ENCODE results near the gene CKM. TPM values are rescaled to one million over a fixed set of nuclear protein-coding genes. Genes with fewer than 3 reads are reported as not detected.
"Not testable (repeated sequence)": the region's sequence is repeated elsewhere in the genome, so short reads cannot be mapped to it uniquely, and the experiment has no call there.

The CKM gene
- total RNA-seq, 2 donors from 2014 or later: 0.50 TPM; not detected in 1

GRCh38 chr19:45269939-45270338 is 52.7 kb downstream of the CKM start:
- intact Hi-C loops (cut with DNase I, micrococcal nuclease); ATAC-seq; DNase-seq: not testable (repeated sequence)

GRCh38 chr19:45267296-45267695 is 55.4 kb downstream of the CKM start:
- no peak for ATAC-seq
- intact Hi-C loops (cut with DNase I, micrococcal nuclease): no loop called here

GRCh38 chr19:45265375-45265774 is 57.3 kb downstream of the CKM start:
- DNase-seq (no peak), ATAC-seq (no peak)
- intact Hi-C loops (cut with DNase I, micrococcal nuclease): no loop called here

More at GRCh38 chr19:45267296-45267695, 55.4 kb downstream of the CKM start:
- no peak for DNase-seq

- DNase-seq (no peak), ATAC-seq (no peak)
- intact Hi-C loops (cut with DNase I, micrococcal nuclease): no loop called here
These were observed 57.8 kb downstream of the CKM start for GRCh38 chr19:45264781-45265317.

GRCh38 chr19:45263013-45263412 is 59.7 kb downstream of the CKM start:
- no peak for DNase-seq
- intact Hi-C loops (cut with DNase I, micrococcal nuclease): no loop called here
- no peak for ATAC-seq

GRCh38 chr19:45262570-45262969 is 60.1 kb downstream of the CKM start:
- no peak for ATAC-seq
- no peak for DNase-seq
- intact Hi-C loops (cut with DNase I, micrococcal nuclease): no loop called here

- ATAC-seq (no peak), DNase-seq (no peak)
- intact Hi-C loops (cut with DNase I, micrococcal nuclease): no loop called here
These were observed 63.8 kb downstream of the CKM start for GRCh38 chr19:45258862-45259261.

- ATAC-seq: no peak
- intact Hi-C loops (cut with DNase I, micrococcal nuclease): no loop called here
- DNase-seq: no peak
These were observed 65.8 kb downstream of the CKM start for GRCh38 chr19:45256836-45257235.

Other genes with a start within 250 kb of the CKM start
- gene ZNF296, start 246.4 kb downstream of the CKM start, total RNA-seq: 1 to 10 TPM; 4.0 to 6.1 TPM
- gene GEMIN7, start 243.6 kb downstream of the CKM start, total RNA-seq: 10 to 100 TPM; 18.1 to 22.8 TPM
- gene PPP1R37, start 229.7 kb downstream of the CKM start, total RNA-seq: 10 to 100 TPM; 31.6 to 33.1 TPM
- under 1 TPM; 0.08 to 0.15 TPM for gene NKPD1, start 161.9 kb downstream of the CKM start, total RNA-seq
- gene TRAPPC6A, start 144.6 kb downstream of the CKM start, total RNA-seq: 10 to 100 TPM; 45.0 to 46.9 TPM
- 10 to 100 TPM; 11.2 to 13.5 TPM for gene BLOC1S3, start 144.1 kb downstream of the CKM start, total RNA-seq
- 1 to 10 TPM; 1.3 to 1.4 TPM for gene EXOC3L2, start 77.5 kb downstream of the CKM start, total RNA-seq
- 10 to 100 TPM; 18.0 to 24.7 TPM for gene MARK4, start 71.6 kb downstream of the CKM start, total RNA-seq
- gene KLC3, start 17.9 kb upstream of the CKM start, total RNA-seq: not detected
- gene ERCC2, start 47.7 kb upstream of the CKM start, total RNA-seq: 10 to 100 TPM in 1 of 2 donors, 1 to 10 TPM in 1; 8.7 to 13.4 TPM
- gene PPP1R13L, start 82.2 kb upstream of the CKM start, total RNA-seq: 10 to 100 TPM; 34.1 to 35.0 TPM
- 1 to 10 TPM; 3.0 to 3.2 TPM for gene POLR1G, start 83.8 kb upstream of the CKM start, total RNA-seq
- gene ERCC1, start 101.0 kb upstream of the CKM start, total RNA-seq: 10 to 100 TPM; 37.1 to 43.6 TPM
- gene FOSB, start 145.1 kb upstream of the CKM start, total RNA-seq: 10 to 100 TPM in 1 of 2 donors, 1 to 10 TPM in 1; 4.4 to 46.0 TPM
- 1 to 10 TPM; 3.4 to 6.1 TPM for gene RTN2, start 174.2 kb upstream of the CKM start, total RNA-seq
- 1 to 10 TPM in 1 of 2 donors, under 1 TPM in 1; 0.37 to 1.6 TPM for gene PPM1N, start 175.6 kb upstream of the CKM start, total RNA-seq
- 100 to 1,000 TPM; 218 to 260 TPM for gene VASP, start 184.6 kb upstream of the CKM start, total RNA-seq